ENCODE data around the gene FAM81A.

FAM81A gene

DNA sequence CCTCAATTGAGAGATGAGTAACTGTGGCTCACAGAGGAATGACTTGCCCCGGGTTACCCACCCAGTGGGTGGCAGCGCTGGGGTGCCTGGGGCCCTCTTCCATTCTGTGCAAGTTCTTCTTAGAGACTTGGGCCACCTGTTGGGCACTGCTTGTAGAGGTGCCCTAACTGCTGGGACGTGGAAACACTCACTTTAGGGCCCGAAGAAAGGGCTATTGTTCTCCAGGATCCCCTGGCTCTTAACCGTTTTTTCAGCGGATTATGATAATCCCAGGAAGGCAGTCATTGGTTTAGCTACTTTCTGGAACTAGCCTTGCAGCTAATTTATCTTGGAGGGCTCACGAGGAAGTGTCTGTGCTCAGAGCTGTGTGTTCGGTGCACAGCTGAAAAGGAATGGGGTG is 107.6 kb downstream of the FAM81A start:
- no peak for DNase-seq

DNA sequence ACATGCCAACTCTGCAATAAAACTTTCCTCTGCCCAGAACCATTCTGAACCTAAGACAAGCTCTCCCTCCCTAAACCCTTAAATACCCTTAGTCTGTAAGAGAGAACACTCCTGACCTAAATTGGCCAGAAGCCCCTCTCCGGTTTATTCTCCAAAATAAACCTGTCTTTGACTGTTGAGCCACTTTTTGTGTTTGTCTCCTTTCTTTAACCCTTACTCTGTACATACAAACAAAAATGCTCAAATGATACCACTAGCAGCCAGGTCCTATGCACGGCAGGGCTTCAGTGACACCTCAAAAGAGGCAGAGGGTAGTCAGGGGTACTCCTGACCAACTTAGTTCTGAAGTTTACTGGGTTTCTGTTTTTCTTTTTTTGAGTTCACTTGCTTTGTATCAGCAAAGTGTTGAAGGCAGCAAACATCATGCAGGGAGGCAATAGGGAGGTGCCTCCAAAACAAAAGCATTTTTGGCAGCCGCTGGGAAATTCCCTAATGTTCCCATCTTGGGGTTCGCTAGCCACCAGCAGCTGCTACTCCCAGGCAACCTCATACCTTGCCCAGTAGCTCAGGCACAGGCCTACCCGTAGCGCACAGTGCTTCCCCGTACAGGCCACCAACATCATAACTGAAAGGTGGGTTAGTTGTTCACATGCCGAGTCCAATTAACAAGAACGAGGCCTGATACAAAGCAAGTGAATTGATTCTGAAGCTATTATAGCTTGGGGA is 110.7 kb downstream of the FAM81A start:
- no peak for DNase-seq

DNA sequence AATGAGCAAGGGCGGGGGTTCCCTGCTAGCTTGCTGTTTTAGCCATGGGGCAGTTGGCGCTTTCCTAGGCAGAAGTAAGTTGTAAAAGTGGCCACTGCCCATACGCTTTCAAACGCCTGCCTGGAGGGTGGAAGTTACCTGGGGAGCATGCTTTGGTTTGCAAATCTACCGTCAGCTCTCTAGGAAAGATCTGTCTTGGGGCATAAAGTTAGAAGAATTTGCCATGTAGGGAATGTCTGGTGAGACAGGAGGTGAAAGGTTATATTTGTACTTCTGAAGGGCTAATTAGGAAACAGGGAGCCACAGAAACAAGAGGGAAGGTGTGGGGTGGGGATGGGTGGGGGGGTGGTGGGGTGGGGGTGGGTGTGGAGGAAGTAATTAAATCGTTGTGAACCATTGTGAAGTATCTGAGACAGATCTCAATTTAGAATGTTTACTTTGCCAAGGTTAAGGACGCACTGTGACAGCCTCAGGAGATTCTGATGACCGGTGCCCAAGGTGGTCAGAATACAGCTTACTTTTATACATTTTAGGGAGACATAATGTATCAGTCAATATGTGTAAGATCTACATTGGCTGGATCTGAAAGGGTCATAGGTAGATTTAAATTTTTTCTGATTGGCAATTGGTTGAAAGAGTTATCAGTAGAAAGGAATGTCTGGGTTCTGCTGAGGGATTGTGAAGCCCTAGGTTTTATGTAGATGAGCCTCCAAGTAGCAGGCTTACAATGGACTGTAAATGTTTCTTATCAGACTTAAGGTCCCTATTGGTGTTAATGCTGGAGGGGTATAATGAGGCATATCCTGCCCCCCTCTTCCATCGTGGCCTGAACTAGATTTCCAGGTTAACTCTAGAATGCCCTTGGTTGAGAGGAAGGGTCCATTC is 111.6 kb downstream of the FAM81A start:
- no peak for DNase-seq

DNA sequence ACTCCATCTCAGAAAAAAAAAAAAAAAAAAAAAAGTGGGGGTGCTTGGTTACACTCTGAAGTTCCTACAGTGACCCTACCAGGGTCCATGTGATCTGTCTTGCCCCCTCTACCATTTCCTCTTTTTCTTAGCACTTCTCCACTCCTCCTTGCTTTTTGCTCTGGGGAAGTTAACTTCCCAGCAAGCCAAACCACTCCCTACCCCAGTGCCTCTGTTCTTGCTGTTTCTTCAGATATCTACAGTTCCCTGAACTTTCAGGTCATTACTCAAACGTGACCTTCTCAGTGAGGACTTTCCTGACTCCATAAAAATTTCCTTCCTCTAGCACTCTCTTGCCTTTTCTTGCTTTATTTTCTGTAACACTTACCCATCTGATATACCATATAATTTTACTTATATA is 112.5 kb downstream of the FAM81A start:
- DNase-seq = no peak

- DNase-seq = no peak
Measured at GRCh38 chr15:59550956-59551355, 113.0 kb downstream of the FAM81A start.

GRCh38 chr15:59553879-59554735 is 116.1 kb downstream of the FAM81A start:
- DNase-seq = no peak

- no peak for DNase-seq
Measured at GRCh38 chr15:59555696-59556095, 117.7 kb downstream of the FAM81A start.

DNA sequence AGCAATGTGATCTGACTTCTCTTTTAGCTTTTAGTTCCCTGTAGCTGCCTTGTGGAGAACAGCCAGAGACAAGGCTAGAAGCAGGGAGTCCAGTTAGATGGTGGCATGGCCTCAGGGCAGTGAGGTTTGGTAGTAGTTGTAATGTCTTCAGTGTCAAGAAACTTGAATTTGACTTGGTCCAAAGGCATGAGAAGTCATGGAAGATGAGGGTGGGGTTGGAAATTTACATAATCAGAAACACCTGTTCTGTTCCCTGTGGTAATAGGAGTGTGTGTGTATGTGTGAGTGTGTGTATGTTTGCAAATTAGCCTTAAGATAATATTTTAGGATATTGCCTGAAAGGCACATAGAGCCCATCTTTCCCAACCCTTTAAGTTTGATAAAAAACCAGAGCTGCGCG is 118.4 kb downstream of the FAM81A start:
- DNase-seq = no peak

DNA sequence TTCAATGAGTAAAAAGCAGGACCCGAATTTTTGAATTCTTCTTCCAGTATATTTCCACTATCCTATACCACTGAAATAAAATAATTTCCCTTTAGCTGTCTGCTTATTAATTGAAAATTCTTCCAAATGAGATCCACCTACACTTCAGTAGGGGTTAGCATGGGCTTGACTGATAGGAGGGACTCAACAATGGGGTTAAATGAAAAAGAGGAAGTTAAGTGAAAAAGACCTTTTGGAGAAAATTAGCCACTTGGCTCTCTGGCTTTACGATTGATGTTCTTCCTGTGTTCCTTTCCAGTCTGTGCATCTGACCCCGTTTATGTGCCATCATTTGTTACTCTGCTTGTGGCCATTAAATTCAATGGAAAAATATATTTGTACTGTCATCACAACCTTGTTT is 119.6 kb downstream of the FAM81A start:
- no peak for DNase-seq

DNA sequence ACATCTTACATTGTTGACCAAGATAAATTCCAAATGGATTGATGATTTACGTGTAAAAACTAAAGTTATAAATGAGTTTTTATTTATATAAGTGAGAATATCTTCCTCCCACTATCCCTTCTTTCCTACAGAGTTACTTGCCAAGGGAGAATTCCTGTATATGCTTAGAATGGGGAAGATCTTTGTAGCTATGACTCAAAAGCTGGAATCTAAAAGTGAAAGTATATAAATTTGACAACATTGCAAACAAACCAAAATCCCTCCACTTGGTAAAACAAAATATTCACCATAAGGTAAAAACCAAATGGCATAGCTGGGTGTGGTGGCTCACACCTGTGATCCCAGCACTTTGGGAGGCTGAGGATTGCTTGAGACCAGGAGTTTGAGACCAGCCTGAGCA is 120.9 kb downstream of the FAM81A start:
- DNase-seq = no peak

DNA sequence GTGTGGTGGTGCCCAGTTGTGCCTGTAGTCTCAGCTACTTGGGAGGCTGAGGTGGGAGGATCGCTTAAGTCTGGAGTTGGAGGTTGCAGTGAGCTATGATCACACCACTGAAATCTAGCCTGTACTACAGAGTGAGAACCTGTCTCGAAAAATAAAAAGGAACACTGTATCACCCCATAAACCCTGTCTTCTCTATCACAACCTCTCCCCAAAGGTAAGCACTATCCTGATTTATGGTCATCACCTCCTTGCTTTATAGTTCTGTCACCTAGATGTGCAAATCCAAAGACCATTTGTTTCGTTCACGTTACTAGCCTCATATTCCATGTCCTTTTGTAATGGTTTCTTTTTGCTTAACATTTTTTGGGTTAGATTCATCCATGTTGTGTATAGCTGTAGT is 123.6 kb downstream of the FAM81A start:
- no peak for DNase-seq

DNA sequence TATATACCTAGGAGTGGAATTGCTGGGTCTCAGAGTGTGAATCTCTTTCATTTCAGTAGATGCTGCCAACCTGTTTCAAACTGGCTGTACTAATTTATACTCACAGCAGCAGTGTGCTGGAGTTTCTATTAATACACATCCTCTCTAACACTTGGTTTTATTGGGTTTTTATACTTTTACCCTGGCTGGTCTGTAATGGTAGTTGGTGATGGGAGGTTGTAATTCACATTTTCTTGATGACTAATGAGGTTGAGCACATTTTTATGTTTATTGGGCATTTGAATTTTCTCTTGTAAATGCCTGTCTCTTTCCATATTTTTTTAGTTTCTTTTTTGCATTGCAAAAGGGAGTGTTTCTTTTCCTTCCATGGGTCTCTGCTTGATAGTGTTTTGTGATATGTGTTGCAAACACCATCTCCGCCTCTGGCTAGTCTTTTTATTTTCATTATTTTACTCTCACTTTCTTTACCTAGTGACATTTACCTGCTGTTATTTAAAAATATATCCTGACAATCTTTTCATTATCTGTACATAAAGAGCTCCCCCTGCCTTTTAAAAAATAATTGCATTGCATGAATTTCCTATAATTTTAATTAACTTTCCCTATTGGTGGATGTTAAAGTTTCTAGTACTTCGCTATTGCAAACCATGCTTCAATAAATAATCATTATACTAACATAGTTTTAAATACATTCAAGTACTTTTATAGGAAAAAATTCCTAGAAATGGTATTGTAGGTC is 124.6 kb downstream of the FAM81A start:
- no peak for DNase-seq

DNA sequence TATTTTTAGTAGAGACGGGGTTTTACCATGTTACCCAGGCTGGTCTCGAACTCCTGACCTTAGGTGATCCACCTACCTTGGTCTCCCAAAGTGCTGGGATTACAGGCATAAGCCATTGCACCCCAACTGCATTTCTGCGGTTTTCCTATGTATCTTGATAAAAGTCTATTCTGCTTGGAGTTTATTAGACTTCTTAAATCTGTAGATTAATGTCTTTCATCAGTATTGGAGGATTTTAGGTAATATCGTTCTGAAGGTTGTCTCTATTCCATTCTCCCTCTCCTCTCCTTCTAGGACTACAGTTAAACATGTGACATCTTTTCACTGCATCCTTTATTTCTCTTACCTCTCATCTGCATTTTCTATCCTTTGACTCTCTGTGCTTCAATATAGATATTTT is 127.3 kb downstream of the FAM81A start:
- no peak for DNase-seq

GRCh38 chr15:59567324-59567723 is 129.3 kb downstream of the FAM81A start:
- DNase-seq = no peak

DNA sequence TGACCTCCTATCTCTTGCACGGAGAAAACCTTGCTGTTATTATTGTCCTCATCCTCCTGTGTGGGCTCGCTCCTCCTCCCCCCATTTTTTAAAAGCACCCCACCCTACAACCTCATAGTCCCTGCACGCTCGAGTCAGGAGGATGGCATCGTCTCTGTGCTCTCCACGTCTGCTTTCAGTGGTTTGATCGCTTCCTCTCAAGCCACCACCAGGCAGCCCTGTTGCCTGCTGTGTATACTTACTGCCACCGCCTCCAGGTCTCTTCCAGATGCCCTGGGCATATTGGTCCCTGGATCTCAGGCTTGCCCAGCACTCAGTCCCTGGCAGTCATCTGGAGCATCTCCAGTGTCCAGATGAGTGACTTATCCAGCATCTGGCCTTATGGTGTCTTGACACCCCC is 131.5 kb downstream of the FAM81A start:
- no peak for DNase-seq

GRCh38 chr15:59570315-59570714 is 132.3 kb downstream of the FAM81A start:
- no peak for DNase-seq

DNA sequence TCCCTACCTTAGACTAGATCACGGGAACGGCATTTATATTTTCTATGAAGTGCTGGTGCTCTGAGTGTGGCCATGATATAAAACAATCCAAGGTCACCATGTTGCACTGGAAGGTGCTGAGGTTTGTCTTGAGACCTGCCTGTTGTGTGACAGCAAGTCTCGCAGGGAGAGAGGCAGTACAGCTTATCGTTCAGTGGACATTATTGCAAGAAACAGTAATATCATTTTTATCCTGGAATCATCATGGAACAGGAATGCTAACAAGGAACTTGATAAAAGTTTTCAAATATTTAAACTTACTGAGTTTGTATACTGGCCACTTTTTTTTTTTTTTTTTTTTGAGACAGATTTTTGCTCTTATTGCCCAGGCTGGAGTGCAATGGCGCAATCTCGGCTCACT is 133.6 kb downstream of the FAM81A start:
- no peak for DNase-seq
